K562 (cell line): ENCODE data around the gene SPRED2. TPM values are rescaled to one million over a fixed set of nuclear protein-coding genes. Genes with fewer than 3 reads are reported as not detected.
"Not testable (repeated sequence)": the region's sequence is repeated elsewhere in the genome, so short reads cannot be mapped to it uniquely, and the experiment has no call there.

Source experiments
- ATAC-seq: fragments of 200-7000 bp; cut with Tn5 transposase; 3 replicates; pipeline ENCODE4 v1.9.1; 2020; ENCODE audit warnings: moderate library complexity
- BruUV-seq: library from RNA; stranded (reverse); fragments of 400-500 nt; replicated peaks from 2 replicates; lab custom pipeline; 2021; lab: Mats Ljungman, UMichigan
- CTCF ChIA-PET: fragments of 300-600 bp; formaldehyde crosslinking; extraction: SDS; loops from one replicate; lab custom pipeline; 2021; ENCODE audit warnings: low intra/inter-chr PET ratio; lab: Yijun Ruan, JAX
- POLR2A ChIA-PET: fragments of 300-600, 350-650 bp; sonication (Branson Sonifier 250); formaldehyde crosslinking; extraction: SDS; loops from one replicate; lab custom pipeline; 2021; ENCODE audit warnings: antibody characterized with exemption, inconsistent platforms; lab: Yijun Ruan, JAX
- DNase-seq, 4 experiments: peaks; one replicate each; pipeline versions ENCODE4 v3.0.0 to v3.0.0-alpha.2; 2011 to 2018; ENCODE audit warnings: low spot score in 3 of 4, mixed read lengths in 3 of 4; ENCODE audit errors: extremely low read depth in 1 of 4
- FAIRE-seq: peaks from 2 replicates; lab custom pipeline; 2011; peaks lifted over from hg19 to GRCh38; lab: Jason Lieb, UNC
- H2AFZ ChIP-seq: 2 replicates; pipeline ENCODE4 v1.6.0; 2011; ENCODE audit warnings: low read depth, low read length, control low read depth, inconsistent platforms
- H3K27ac ChIP-seq: fragments of 200-600 bp; 3 replicates; pipeline ENCODE4 v1.8.0; 2011; ENCODE audit warnings: low read depth, mild to moderate bottlenecking, control low read depth, inconsistent platforms, low read length, moderate library complexity, mixed read lengths; ENCODE audit errors: extremely low read depth
- H3K27me3 ChIP-seq, 2 experiments: fragments of 300-600 bp in 1 of 2; 2 replicates in 1 of 2; 3 replicates in 1 of 2; pipeline versions ENCODE4 v1.6.0 to v1.8.0; 2011; ENCODE audit warnings: inconsistent platforms in 2 of 2, low read length in 2 of 2, mild to moderate bottlenecking in 1 of 2, mixed read lengths in 1 of 2, moderate library complexity in 1 of 2; ENCODE audit not compliant: control insufficient read depth in 2 of 2, insufficient read depth in 2 of 2
- H3K36me3 ChIP-seq: fragments of 300-600 bp; 3 replicates; pipeline ENCODE4 v1.8.0; 2011; ENCODE audit warnings: mild to moderate bottlenecking, low read length, inconsistent platforms; ENCODE audit not compliant: control insufficient read depth, insufficient read depth
- H3K4me1 ChIP-seq, 2 experiments: fragments of 200-600 bp in 1 of 2; replicated peaks in 1 of 2; 2 replicates in 1 of 2; 3 replicates in 1 of 2; pipeline versions ENCODE4 v1.5.1 to v1.8.0; 2011; ENCODE audit warnings: inconsistent platforms in 2 of 2, low read length in 2 of 2, mild to moderate bottlenecking in 1 of 2, mixed read lengths in 1 of 2, moderate library complexity in 1 of 2; ENCODE audit not compliant: control insufficient read depth in 2 of 2, insufficient read depth in 2 of 2
- H3K4me2 ChIP-seq: 2 replicates; pipeline ENCODE4 v1.6.1; 2011; ENCODE audit warnings: low read length, control low read depth, inconsistent platforms, mixed read lengths; ENCODE audit not compliant: insufficient read depth
- H3K4me3 ChIP-seq: fragments of 200-600 bp; sonication (generic), shearing (Covaris generic); 2 replicates; pipeline ENCODE4 v1.5.1; 2016; ENCODE audit warnings: control low read depth, inconsistent platforms
- H3K79me2 ChIP-seq: fragments of 200-600 bp; 3 replicates; pipeline ENCODE4 v1.8.0; 2011; ENCODE audit warnings: low read length, inconsistent platforms; ENCODE audit not compliant: control insufficient read depth, insufficient read depth
- H3K9ac ChIP-seq, 2 experiments: 2 replicates each; pipeline versions ENCODE4 v1.6.0 to v1.6.1; 2011; ENCODE audit warnings: low read depth in 2 of 2, low read length in 2 of 2, control low read depth in 1 of 2, inconsistent platforms in 1 of 2, mild to moderate bottlenecking in 1 of 2, mixed read lengths in 1 of 2; ENCODE audit not compliant: insufficient read depth in 1 of 2
- H3K9me1 ChIP-seq: one replicate; pipeline ENCODE4 v1.6.0; 2011; ENCODE audit warnings: inconsistent platforms, mild to moderate bottlenecking, low read length, moderate library complexity; ENCODE audit not compliant: control insufficient read depth, insufficient read depth
- H3K9me3 ChIP-seq: replicated peaks from 2 replicates; pipeline ENCODE4 v1.5.1; 2011; ENCODE audit warnings: low read depth, low read length, inconsistent platforms; ENCODE audit not compliant: control insufficient read depth, insufficient read depth
- H4K20me1 ChIP-seq: replicated peaks from 2 replicates; pipeline ENCODE4 v1.6.1; 2011; ENCODE audit warnings: low read length, inconsistent platforms, mixed read lengths; ENCODE audit not compliant: control insufficient read depth, insufficient read depth
- PRDM10 ChIP-seq: fragments of 450-650 bp; IDR thresholded peaks from 2 replicates; pipeline ENCODE4 v1.6.1; 2018; ENCODE audit not compliant: partially characterized antibody
- TAF1 ChIP-seq: IDR thresholded peaks from 2 replicates; pipeline ENCODE4 v1.6.1; 2011; ENCODE audit warnings: mild to moderate bottlenecking, low read length, moderate library complexity; ENCODE audit not compliant: insufficient read depth, control insufficient read depth, severe bottlenecking; ENCODE audit errors: extremely low read depth
- ZFP1 ChIP-seq: fragments of 450-650 bp; formaldehyde crosslinking; IDR thresholded peaks from 2 replicates; pipeline ENCODE4 v1.4.0; 2020; ENCODE audit warnings: mild to moderate bottlenecking, mixed read lengths
- WGBS: fragments of 100-300 bp; shearing (Covaris generic); methylation state at CpG from one replicate; pipeline ENCODE4 v1.1.6; 2016; ENCODE audit warnings: low coverage, mixed read lengths; ENCODE audit not compliant: insufficient coverage; ENCODE audit errors: missing lambda C conversion rate; 5-methylcytosine and 5-hydroxymethylcytosine counted together
- in situ Hi-C: fragments of 300-500 bp; cut with MboI; formaldehyde crosslinking; loops from 4 replicates; pipeline ENCODE4 v1.15.0; 2018; ENCODE audit warnings: inconsistent platforms, mixed read lengths
- intact Hi-C: fragments of 100-400 bp; cut with micrococcal nuclease; formaldehyde crosslinking; loops from 2 replicates; pipeline ENCODE4 v1.14.2; 2022
- polyA plus RNA-seq, 8 experiments: library from polyadenylated mRNA; depleted of rRNA in 4 of 8; stranded (reverse) in 5 of 8; unstranded in 3 of 8; fragments of >200 nt; fragmentation: Nextera tagmentation in 2 of 8; fragmentation: Illumina TruSeq in 1 of 8; extraction: Ambion mirVana in 2 of 8; extraction: Trizol in 1 of 8; gene quantifications; 2 replicates each; pipeline versions ENCODE4 v1.2.1 to v1.2.3, GENCODE V29; 2011 to 2014; ENCODE audit warnings: inconsistent platforms in 1 of 8, missing spikeins in 1 of 8
- total RNA-seq, 7 experiments: library from RNA; depleted of rRNA in 6 of 7; stranded (reverse); fragments of >200 nt in 6 of 7; fragmentation: Illumina TruSeq in 2 of 7; extraction: Trizol in 2 of 7; gene quantifications; 2 replicates each; pipeline versions ENCODE4 v1.2.1 to v1.2.3, GENCODE V29; 2011 to 2021; ENCODE audit warnings: low replicate concordance in 1 of 7

The SPRED2 gene
- total and polyA plus RNA-seq, 9 of the 15 experiments (the other 6 are each of a cell fraction or from before 2014, with no cell fraction given): 4.6 to 50.8 (median 14.1) TPM

GRCh38 chr2:65317841-65318240, 114.6 kb downstream of the SPRED2 start (continued):
- TF ChIP-seq PRDM10: no peak
- no peak for TF ChIP-seq TAF1
- no peak for TF ChIP-seq ZFP1 (CRISPR knock-in tag)

GRCh38 chr2:65317351-65317750, 115.0 kb downstream of the SPRED2 start:
- H3K4me3 ChIP-seq, H3K9me1 ChIP-seq, H3K27me3 ChIP-seq, intact Hi-C loops, BruUV-seq, H3K9ac ChIP-seq, CTCF ChIA-PET, H3K9me3 ChIP-seq, DNase-seq, POLR2A ChIA-PET, ATAC-seq, H2AFZ ChIP-seq, H4K20me1 ChIP-seq, H3K4me2 ChIP-seq, FAIRE-seq, H3K27ac ChIP-seq, H3K4me1 ChIP-seq, in situ Hi-C loops, H3K79me2 ChIP-seq: not testable (repeated sequence)
- H3K36me3 ChIP-seq: peaks cover 74% of the 10 kb centered on the region
- WGBS: 80% methylated on average over 5 of the region's 7 CpGs
